HG03175 (cell line): ENCODE data around the gene RPH3AL.
"Not testable (repeated sequence)": the region's sequence is repeated elsewhere in the genome, so short reads cannot be mapped to it uniquely, and the experiment has no call there.

Experiments used
- ATAC-seq: cut with Tn5 transposase; IDR thresholded peaks from one replicate; pipeline ENCODE4 v1.9.1; 2021; ENCODE audit warnings: mild to moderate bottlenecking, moderate library complexity; ENCODE audit not compliant: unreplicated experiment

Gene RPH3AL

DNA sequence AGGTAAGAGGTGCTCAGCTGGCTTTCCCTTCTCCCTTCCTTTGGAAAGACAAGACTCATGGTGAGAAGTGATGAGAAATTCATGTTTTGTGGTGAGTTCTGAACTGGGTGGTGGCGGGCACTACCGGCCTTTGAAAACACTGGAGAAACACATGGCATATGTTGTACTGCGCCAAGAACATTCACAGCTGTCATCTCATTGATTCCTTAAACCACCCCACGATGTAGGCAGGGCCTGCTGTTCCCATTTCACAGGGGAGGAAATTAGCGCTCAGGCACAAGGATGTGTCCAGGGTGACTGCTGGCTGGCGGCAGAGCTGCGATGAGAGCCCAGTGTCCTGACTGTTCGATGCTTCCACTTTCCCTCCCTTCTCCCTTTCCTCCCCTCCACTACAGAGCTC, 169.6 kb downstream of the RPH3AL start:
- no peak for ATAC-seq

GRCh38 chr17:182050-182751, 170.4 kb downstream of the RPH3AL start:
- ATAC-seq = no peak

DNA sequence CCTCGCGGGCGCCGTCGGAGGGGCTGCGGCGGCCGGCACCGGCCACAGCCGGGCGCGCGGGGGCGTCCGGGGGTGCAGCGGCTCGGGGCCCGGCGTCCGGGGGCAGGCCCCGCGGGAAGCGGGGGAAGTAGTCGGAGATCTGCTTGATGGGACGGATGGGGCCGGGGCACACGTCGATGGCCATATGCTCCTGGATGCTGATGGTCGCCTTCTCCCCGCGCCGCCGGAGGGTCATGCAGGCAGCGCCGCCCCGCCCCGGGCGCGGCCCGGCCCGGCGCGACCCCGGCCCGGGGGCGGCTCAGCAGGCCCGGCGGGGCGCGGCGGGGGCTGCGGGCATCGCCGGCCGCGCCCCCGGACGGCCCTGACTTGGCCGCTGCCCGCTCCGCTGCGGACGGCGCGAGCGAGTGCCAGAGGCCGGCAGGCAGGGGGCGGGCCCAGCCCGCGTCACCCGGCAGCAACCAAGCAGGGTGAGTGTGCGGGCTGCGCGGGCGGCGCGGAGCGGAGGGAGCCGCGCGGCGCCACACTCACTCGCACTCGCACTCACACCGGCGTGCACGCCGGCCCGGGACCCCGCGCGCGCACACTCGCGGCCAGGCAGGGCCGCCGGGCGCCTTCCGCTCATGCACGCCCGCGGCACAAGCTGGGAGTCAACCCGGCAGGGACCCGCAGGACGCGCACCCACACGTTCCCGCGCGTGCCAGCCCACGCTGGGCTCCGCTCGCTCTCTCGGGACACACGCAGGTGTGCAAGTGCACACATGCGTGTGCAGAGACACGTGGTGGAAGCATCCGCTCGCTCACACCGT, 171.2 kb downstream of the RPH3AL start, which contains the start of gene DOC2B:
Gene DOC2B, minus strand, starts transcription at position 406 of the 805 bp plus-strand sequence. Its CDS starts 171 bp downstream, at position 235.
- no peak for ATAC-seq

DNA sequence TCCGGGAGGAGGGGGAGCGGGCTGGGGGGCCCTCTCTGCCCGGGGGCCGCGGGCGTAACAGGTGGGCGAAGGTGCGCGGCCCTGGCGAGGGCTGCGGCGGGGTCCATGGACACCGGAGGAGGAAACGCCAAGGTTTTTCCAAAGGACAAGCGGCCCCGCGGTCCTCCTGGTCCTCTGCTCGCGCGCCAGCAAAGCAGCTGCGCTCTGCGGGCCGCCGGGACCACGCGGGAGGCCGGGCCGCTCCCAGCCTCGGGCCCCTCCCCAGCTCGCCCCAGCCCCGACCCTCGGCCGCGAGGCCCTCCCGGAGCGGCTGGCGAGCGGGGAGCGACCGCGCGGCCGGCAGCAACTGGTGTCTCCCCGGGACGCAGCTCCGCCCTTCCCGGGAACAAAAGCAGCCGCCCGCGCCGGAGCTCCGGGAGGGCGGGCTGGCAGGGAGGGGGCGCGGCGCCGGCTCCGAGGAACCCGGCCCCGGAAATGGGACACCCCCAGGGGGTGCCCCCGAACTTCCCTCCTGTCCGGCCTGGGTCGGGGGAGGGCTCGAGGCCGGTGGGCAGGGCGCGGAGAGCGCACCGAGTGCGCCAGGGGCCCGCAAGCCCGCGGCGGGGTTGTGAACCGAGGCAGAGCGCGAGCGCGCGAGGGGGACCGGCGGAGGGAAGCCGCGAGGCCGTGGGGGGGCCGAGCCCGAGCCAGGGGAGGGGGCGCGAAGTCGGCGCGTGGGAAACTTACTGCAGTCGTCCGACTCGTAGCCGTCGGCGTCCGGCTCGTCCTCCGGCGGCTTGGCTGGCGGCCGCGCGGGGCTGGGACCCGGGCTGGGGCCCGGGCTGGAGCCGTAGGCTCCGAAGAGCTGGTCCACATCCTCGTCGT, 172.0 kb downstream of the RPH3AL start:
- ATAC-seq = no peak

GRCh38 chr17:179781-180380, 172.7 kb downstream of the RPH3AL start:
- no peak for ATAC-seq

DNA sequence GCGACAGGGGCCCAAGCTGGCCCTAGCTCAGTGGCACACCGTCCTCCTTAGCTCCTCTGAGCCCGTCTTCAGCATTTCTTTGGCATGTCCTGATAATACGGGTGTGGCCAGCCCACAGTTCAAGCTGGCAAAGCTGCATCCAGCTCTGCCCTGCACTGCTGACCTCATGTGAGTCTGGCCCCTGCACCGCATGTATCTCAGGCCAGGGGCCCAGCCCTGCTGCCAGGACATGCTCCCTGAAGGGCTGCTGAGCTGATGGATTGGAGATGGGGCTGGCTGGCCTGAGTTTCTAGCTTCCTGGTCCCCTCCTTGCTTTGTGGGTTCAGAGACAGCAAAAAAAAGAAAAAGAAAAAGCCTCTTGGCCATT, 173.6 kb downstream of the RPH3AL start:
- no peak for ATAC-seq

DNA sequence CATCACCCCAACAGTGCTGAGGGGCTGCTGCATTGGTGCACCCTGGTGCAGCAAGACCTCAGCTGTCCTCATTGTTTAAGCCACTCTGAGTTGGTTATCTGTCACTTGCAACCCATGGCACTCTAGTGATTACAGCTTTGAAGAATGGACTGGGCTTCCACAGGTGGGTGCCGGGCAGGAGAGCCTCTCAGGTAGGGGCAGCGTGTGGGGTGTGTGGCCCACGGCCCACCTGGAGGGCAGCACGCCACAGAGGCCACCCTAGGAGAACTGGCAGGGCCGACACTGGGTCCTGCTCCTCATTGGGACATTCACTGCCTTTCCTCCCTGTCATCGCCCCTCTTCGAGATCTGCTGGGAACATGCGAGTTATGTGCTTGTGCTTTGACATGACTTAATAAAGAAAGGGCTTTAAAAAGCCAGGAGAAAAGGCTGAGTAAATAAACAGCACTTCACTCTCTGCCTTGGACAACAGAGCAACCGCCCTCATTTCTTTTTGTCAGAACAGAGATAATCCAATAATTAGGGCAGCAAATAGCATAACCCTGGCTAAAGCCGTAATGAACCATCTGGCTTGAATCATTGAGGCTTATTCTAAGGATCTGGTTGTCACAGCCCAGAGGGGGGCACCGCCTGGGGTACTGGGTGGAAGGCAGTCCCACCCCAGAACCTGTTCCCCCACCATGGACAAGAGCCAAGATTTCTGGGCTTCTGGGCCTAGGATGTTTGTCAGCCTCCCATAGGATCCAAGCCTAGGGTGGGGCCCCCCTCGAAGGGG, 174.1 kb downstream of the RPH3AL start:
- ATAC-seq = no peak

- no peak for ATAC-seq
These were observed 174.8 kb downstream of the RPH3AL start for GRCh38 chr17:177762-178161.

- ATAC-seq = no peak
These were observed 175.5 kb downstream of the RPH3AL start for GRCh38 chr17:177155-177554.

DNA sequence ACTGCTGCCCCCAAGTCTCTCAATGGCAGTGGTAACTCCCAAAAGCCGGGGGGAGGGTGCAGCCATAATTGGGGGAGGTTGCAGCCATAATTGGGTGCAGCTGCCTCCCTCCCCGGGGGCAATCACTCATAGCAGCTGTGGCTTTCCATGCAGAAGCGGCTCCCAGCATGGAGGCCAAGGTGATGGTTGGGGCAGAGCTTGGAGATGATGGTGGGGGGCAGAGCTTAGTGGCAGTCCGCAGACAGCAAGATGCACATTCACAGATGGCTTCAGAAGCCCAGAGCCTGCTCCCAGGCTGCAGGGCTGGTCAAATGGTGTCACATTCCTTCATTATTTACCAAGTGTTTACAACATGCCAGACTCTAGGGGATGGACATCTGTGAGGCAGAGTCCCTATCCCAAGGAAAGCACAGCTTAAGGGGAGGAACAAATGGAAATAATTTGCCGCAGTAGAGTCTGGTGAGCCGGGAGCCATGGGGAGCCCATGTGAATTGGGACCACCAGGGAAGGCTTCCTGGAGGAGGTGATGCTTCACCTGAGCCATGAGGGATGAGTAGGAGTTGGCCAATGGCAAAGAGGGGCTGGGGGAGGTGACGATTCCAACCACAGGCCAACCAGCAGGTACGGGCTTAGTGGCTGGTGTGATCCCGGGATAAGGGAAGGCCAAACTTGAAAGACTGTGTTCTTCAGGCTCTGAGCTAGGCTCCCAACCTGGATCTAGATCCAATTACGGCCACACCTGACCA, 179.3 kb downstream of the RPH3AL start:
- ATAC-seq = no peak

DNA sequence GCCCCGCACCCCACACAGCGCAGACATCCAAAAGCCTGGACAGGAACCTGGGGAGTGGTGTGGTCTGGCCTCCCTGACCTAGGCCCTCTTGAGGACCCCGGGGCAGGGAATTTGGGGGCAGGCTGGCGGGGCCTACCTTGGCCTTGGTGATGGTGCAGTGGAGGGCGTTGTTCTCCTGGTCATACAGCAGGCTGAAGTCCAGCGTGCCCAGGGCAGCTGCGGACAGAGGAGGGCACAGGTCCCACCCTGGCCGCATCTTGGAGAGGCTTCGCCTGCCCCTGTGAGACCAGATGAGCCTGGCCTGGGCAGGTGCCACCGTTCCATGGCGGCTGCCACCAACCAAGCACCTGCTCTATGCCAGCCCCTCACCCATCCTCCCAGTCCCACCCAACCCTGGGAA, 180.2 kb downstream of the RPH3AL start:
- no peak for ATAC-seq

- ATAC-seq = no peak
These were observed 180.7 kb downstream of the RPH3AL start for GRCh38 chr17:171871-172270.

DNA sequence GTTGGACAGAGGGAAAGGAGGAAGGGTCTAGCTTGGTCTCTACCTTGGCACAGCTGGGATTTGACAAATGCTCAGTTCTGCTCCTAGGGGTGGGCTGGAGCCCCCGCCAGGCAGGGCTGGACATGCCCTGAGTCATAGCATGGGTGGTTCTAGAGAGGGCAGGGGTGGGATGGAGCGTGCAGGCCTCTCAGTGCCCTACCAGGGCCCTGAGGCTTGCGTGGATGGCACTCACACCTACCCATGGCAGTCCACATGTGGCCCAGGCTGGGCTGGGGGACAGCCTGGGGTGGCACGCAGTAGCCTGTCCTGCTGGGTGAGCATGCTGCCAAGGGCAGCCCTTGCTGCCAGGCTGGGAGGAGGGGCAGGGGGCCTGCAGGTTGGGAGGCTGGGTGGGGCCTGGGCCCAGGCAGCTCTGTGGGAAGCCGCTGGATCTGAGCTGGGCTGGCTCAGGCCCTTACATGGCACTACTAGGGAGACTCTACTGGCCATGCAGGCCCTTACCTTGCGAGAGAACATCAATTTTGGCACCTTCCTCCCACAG, 182.4 kb downstream of the RPH3AL start:
- ATAC-seq = no peak

- not testable (repeated sequence) for ATAC-seq
These were observed 184.0 kb downstream of the RPH3AL start for GRCh38 chr17:168614-169013.

DNA sequence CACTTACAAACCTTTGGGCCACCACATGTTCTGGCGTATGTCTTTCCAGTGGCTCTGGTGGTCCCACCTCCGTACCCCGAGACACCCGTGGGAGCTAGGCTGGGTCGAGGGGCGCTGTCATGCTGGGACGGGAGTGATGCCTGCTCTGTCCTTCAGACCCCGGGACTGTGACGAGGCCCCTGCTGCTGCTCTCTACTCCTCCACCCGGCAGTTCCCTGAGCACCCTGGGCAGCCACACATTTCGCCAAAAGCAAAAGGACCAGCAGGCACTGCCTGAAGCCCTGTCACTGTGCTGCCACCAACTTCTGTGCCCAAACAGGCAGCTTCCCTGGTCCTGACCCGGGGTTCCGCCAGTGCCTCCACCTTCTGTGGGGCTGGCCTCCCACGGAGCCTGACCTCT, 186.7 kb downstream of the RPH3AL start:
- ATAC-seq = no peak

- ATAC-seq = no peak
These were observed 188.0 kb downstream of the RPH3AL start for GRCh38 chr17:164303-165235.

DNA sequence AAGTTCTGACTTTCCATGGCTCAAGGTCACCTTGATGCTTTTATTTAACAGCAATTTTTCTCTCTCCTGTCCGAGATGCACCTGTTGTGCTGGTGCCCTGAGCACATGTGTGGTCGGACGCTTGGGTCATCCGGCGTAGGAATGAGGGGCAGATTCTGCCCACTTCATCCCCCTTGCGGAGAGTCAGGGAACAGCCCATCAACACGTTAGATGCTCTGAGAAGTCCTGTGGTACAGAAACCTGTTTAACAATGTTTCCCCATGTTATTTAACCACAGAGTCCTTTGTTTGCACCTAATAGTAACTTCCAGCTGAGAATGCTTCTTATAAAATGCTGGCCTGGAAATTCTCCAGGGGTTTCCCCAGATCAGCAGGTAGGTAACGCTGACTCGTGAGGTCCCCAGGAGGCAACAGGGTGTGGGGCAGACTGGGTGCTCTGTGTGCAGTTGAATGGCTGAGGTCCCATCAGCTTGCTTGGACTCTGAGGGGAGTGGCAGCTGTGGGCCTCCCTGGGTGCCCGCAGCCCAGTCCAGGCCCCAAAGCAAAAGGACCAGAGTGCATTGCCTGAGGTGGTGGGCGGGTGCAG, 189.0 kb downstream of the RPH3AL start:
- ATAC-seq = no peak

GRCh38 chr17:162689-163088, 189.9 kb downstream of the RPH3AL start:
- ATAC-seq = no peak
